GM19395 (cell line): Measurements from ENCODE around the gene TMPRSS12.
"Not testable (repeated sequence)": the region's sequence is repeated elsewhere in the genome, so short reads cannot be mapped to it uniquely, and the experiment has no call there.

Experiments used
- ATAC-seq: cut with Tn5 transposase; IDR thresholded peaks from one replicate; pipeline ENCODE4 v1.9.1; 2021; ENCODE audit warnings: mild to moderate bottlenecking, moderate library complexity; ENCODE audit not compliant: unreplicated experiment

The TMPRSS12 gene

GRCh38 chr12:50842637-50843493 lies at the start of gene TMPRSS12:
TMPRSS12 (plus strand) TSS chr12:50842926; CDS start chr12:50842965, 39 bp downstream.
- ATAC-seq: no peak

- ATAC-seq: no peak
Measured at GRCh38 chr12:50799908-50800307, 42.8 kb upstream of the TMPRSS12 start.

GRCh38 chr12:50803230-50803875 lies 39.4 kb upstream of the TMPRSS12 start:
- ATAC-seq: no peak

- ATAC-seq: no peak
Measured at GRCh38 chr12:50806176-50806575, 36.5 kb upstream of the TMPRSS12 start.

- ATAC-seq: not testable (repeated sequence)
Measured at GRCh38 chr12:50809131-50809530, 33.6 kb upstream of the TMPRSS12 start.

GRCh38 chr12:50814921-50815320 lies 27.8 kb upstream of the TMPRSS12 start:
- not testable (repeated sequence) for ATAC-seq

- ATAC-seq: no peak
Measured at GRCh38 chr12:50820177-50820576, 22.5 kb upstream of the TMPRSS12 start.

- no peak for ATAC-seq
Measured at GRCh38 chr12:50822082-50822481, 20.6 kb upstream of the TMPRSS12 start.

- ATAC-seq: not testable (repeated sequence)
Measured at GRCh38 chr12:50823724-50824123, 19.0 kb upstream of the TMPRSS12 start.

- no peak for ATAC-seq
Measured at GRCh38 chr12:50824914-50825313, 17.8 kb upstream of the TMPRSS12 start.

GRCh38 chr12:50825372-50825838 lies 17.3 kb upstream of the TMPRSS12 start:
- ATAC-seq: no peak

- no peak for ATAC-seq
Measured at GRCh38 chr12:50828121-50828520, 14.6 kb upstream of the TMPRSS12 start.

GRCh38 chr12:50828886-50829285 lies 13.8 kb upstream of the TMPRSS12 start:
- no peak for ATAC-seq

GRCh38 chr12:50833801-50834200 lies 8.9 kb upstream of the TMPRSS12 start:
- not testable (repeated sequence) for ATAC-seq

- no peak for ATAC-seq
Measured at GRCh38 chr12:50839042-50839441, 3.7 kb upstream of the TMPRSS12 start.

GRCh38 chr12:50840809-50841487 lies 1.8 kb upstream of the TMPRSS12 start:
- ATAC-seq: no peak

GRCh38 chr12:50841716-50842531 lies 802 bp upstream of the TMPRSS12 start:
- ATAC-seq: no peak

GRCh38 chr12:50845021-50845647 lies 2.4 kb downstream of the TMPRSS12 start:
- no peak for ATAC-seq

GRCh38 chr12:50848963-50849362 lies 6.2 kb downstream of the TMPRSS12 start:
- ATAC-seq: no peak

GRCh38 chr12:50855218-50855617 lies 12.5 kb downstream of the TMPRSS12 start:
- ATAC-seq: not testable (repeated sequence)
